ENCODE data around the gene GRK6.
"Not testable (repeated sequence)": the region's sequence is repeated elsewhere in the genome, so short reads cannot be mapped to it uniquely, and the experiment has no call there.

The GRK6 gene

GRCh38 chr5:177472460-177473442 is 46.3 kb downstream of the GRK6 start:
- no peak for FAIRE-seq

GRCh38 chr5:177473443-177474001 is 47.0 kb downstream of the GRK6 start, which contains the start of gene DBN1:
Gene DBN1, minus strand, starts transcription at chr5:177473634. Its CDS starts 113 bp downstream, at chr5:177473521.
- no peak for FAIRE-seq

- no peak for FAIRE-seq
Measured at GRCh38 chr5:177474002-177474476, 47.6 kb downstream of the GRK6 start.

GRCh38 chr5:177474846-177475562 is 48.5 kb downstream of the GRK6 start:
- FAIRE-seq = no peak

GRCh38 chr5:177475563-177476427 is 49.3 kb downstream of the GRK6 start:
- no peak for FAIRE-seq

GRCh38 chr5:177476531-177477233 is 50.2 kb downstream of the GRK6 start:
- no peak for FAIRE-seq

GRCh38 chr5:177477701-177478477 is 51.4 kb downstream of the GRK6 start:
- FAIRE-seq = no peak

GRCh38 chr5:177478711-177479646 is 52.5 kb downstream of the GRK6 start:
- FAIRE-seq = no peak

GRCh38 chr5:177479774-177480173 is 53.3 kb downstream of the GRK6 start:
- no peak for FAIRE-seq

- no peak for FAIRE-seq
Measured at GRCh38 chr5:177482359-177482795, 55.9 kb downstream of the GRK6 start.

- no peak for FAIRE-seq
Measured at GRCh38 chr5:177483042-177483441, 56.6 kb downstream of the GRK6 start.

- no peak for FAIRE-seq
Measured at GRCh38 chr5:177483994-177484901, 57.8 kb downstream of the GRK6 start.

- FAIRE-seq = no peak
Measured at GRCh38 chr5:177484902-177485549, 58.5 kb downstream of the GRK6 start.

GRCh38 chr5:177485753-177486152 is 59.3 kb downstream of the GRK6 start:
- FAIRE-seq = not testable (repeated sequence)

GRCh38 chr5:177486256-177486655 is 59.8 kb downstream of the GRK6 start:
- no peak for FAIRE-seq

- FAIRE-seq = no peak
Measured at GRCh38 chr5:177487144-177487543, 60.7 kb downstream of the GRK6 start.

- FAIRE-seq = no peak
Measured at GRCh38 chr5:177487975-177488374, 61.5 kb downstream of the GRK6 start.

Data from TTC549 (cell line).